Activated CD4-positive, CD25-positive, alpha-beta regulatory T cell (primary cell): Measurements from ENCODE around the gene CLPSL2.
"Not testable (repeated sequence)": the region's sequence is repeated elsewhere in the genome, so short reads cannot be mapped to it uniquely, and the experiment has no call there.

Experiments used
- DNase-seq, 4 experiments: peaks; one replicate each; lab custom pipeline; 2025; lab: John Stamatoyannopoulos, UW

CLPSL2 gene

GRCh38 chr6:35776364-35777215 lies at the start of gene CLPSL2:
TSS of gene CLPSL2 (plus strand) at chr6:35776598. CDS start at chr6:35776619, 21 bp downstream.
- no peak for DNase-seq

- no peak for DNase-seq
Observed at GRCh38 chr6:35727231-35727934, 49.0 kb upstream of the CLPSL2 start.

GRCh38 chr6:35727935-35728682 lies 48.3 kb upstream of the CLPSL2 start:
- peak; percentile 40 to 77 (median 64) for DNase-seq

GRCh38 chr6:35728683-35729678 lies 47.4 kb upstream of the CLPSL2 start:
- peak in 1 of 4 experiments; percentile 17 for DNase-seq

- no peak for DNase-seq
Observed at GRCh38 chr6:35729722-35730121, 46.7 kb upstream of the CLPSL2 start.

- no peak for DNase-seq
Observed at GRCh38 chr6:35730745-35731413, 45.5 kb upstream of the CLPSL2 start.

GRCh38 chr6:35731414-35731735 lies 45.0 kb upstream of the CLPSL2 start:
- peak; percentile 68 to 78 (median 76) for DNase-seq

GRCh38 chr6:35731736-35732532 lies 44.5 kb upstream of the CLPSL2 start:
- peak; percentile 74 to 90 (median 88) for DNase-seq

- DNase-seq: no peak
Observed at GRCh38 chr6:35733633-35734032, 42.8 kb upstream of the CLPSL2 start.

- not testable (repeated sequence) for DNase-seq
Observed at GRCh38 chr6:35734319-35734718, 42.1 kb upstream of the CLPSL2 start.

GRCh38 chr6:35735452-35735851 lies 40.9 kb upstream of the CLPSL2 start:
- DNase-seq: no peak

- DNase-seq: peak; percentile 64 to 81 (median 74)
Observed at GRCh38 chr6:35736253-35736894, 40.0 kb upstream of the CLPSL2 start.

GRCh38 chr6:35736982-35737412 lies 39.4 kb upstream of the CLPSL2 start, which contains the start of gene ARMC12:
TSS of gene ARMC12 (plus strand) at chr6:35737032. CDS start at chr6:35737109, 77 bp downstream.
- DNase-seq: no peak

GRCh38 chr6:35737413-35738211 lies 38.8 kb upstream of the CLPSL2 start:
- DNase-seq: no peak

GRCh38 chr6:35739645-35740524 lies 36.5 kb upstream of the CLPSL2 start:
- no peak for DNase-seq

GRCh38 chr6:35742842-35743241 lies 33.6 kb upstream of the CLPSL2 start:
- no peak for DNase-seq

GRCh38 chr6:35745509-35745908 lies 30.9 kb upstream of the CLPSL2 start:
- no peak for DNase-seq
